BJ (cell line): Measurements from ENCODE around the gene LCNL1. TPM values are rescaled to one million over a fixed set of nuclear protein-coding genes. Genes with fewer than 3 reads are reported as not detected.

ENCODE experiments used
- CTCF ChIA-PET: fragments of 350-600 bp; formaldehyde crosslinking; extraction: SDS; loops from one replicate; lab custom pipeline; 2021; ENCODE audit warnings: antibody characterized with exemption, inconsistent platforms; lab: Yijun Ruan, JAX
- POLR2A ChIA-PET: fragments of 300-600 bp; sonication (Branson Sonifier 250); formaldehyde crosslinking; extraction: SDS; loops from one replicate; lab custom pipeline; 2021; ENCODE audit warnings: antibody characterized with exemption; lab: Charles Lee
- DNase-seq: peaks from one replicate; pipeline ENCODE4 v3.0.0-alpha.2; 2011; ENCODE audit warnings: low read depth
- H3K27me3 ChIP-seq: 2 replicates; pipeline ENCODE4 v1.6.0; 2011; ENCODE audit warnings: low read length; ENCODE audit not compliant: control insufficient read depth, insufficient read depth
- H3K36me3 ChIP-seq: 2 replicates; pipeline ENCODE4 v1.5.1; 2011; ENCODE audit warnings: low read length; ENCODE audit not compliant: control insufficient read depth, insufficient read depth
- H3K4me3 ChIP-seq: 2 replicates; pipeline ENCODE4 v1.5.1; 2011; ENCODE audit warnings: low read depth, mild to moderate bottlenecking, control low read depth, low read length
- polyA plus RNA-seq: library from polyadenylated mRNA; depleted of rRNA; stranded (reverse); fragments of >200 nt; gene quantifications from 2 replicates; pipeline ENCODE4 v1.2.3, GENCODE V29; 2011
- TF ChIP-seq, protein P1 (sequence below): IDR thresholded peaks from 2 replicates; pipeline ENCODE4 v1.5.1; 2011; ENCODE audit warnings: low read depth, mild to moderate bottlenecking, control low read depth, inconsistent platforms, low read length, moderate library complexity; ENCODE audit not compliant: insufficient read depth

LCNL1 gene
- polyA plus RNA-seq, 1 experiment = 0.01 TPM

DNA sequence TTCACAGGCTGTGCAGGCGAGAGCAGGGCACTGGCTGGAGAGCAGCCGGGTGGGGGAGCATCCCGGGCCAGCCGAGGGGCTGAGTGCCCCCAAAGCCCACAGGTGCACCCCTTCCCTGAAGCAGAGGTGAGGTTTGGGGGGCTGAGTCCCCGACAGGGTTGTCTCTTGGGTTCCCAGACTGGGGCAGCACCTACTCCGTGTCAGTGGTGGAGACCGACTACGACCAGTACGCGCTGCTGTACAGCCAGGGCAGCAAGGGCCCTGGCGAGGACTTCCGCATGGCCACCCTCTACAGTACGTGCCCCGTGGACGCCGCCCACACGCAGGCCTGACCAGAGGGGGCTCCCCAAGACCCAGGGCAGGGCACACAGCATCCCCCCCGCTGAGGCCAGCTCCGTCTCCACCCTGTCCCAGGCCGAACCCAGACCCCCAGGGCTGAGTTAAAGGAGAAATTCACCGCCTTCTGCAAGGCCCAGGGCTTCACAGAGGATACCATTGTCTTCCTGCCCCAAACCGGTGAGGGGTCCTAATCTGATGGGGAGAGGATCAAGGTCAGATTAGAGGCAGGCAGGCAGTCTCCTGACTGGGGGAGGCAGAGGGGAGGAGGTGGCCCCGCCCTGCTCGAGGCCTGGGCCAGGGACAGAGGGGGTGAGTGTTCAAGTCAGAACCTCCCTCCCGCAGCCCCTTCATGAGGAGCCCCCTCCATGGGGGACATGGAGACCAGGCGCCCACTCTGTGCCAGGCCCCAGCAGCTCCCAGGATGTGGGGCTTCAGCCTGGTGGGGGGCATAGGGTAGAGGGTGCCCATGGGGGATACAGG is 2.8 kb upstream of the LCNL1 start:
- POLR2A ChIA-PET = no interaction called here
- CTCF ChIA-PET = interaction anchor here (1.2 kb wide), 1 partner anchor 49 kb away, joined by 3 read pairs; no protein-coding TSS in a partner anchor
- TF ChIP-seq, protein P1, sequence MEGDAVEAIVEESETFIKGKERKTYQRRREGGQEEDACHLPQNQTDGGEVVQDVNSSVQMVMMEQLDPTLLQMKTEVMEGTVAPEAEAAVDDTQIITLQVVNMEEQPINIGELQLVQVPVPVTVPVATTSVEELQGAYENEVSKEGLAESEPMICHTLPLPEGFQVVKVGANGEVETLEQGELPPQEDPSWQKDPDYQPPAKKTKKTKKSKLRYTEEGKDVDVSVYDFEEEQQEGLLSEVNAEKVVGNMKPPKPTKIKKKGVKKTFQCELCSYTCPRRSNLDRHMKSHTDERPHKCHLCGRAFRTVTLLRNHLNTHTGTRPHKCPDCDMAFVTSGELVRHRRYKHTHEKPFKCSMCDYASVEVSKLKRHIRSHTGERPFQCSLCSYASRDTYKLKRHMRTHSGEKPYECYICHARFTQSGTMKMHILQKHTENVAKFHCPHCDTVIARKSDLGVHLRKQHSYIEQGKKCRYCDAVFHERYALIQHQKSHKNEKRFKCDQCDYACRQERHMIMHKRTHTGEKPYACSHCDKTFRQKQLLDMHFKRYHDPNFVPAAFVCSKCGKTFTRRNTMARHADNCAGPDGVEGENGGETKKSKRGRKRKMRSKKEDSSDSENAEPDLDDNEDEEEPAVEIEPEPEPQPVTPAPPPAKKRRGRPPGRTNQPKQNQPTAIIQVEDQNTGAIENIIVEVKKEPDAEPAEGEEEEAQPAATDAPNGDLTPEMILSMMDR = no peak
- no peak for DNase-seq
- Histone ChIP-seq H3K4me3 (no peak overlapping the region), H3K27me3 (peaks cover 1% of the 10 kb centered on the region; the same call in 1 of the 2 replicates), H3K36me3 (no peaks in the 10 kb centered on the region)

DNA sequence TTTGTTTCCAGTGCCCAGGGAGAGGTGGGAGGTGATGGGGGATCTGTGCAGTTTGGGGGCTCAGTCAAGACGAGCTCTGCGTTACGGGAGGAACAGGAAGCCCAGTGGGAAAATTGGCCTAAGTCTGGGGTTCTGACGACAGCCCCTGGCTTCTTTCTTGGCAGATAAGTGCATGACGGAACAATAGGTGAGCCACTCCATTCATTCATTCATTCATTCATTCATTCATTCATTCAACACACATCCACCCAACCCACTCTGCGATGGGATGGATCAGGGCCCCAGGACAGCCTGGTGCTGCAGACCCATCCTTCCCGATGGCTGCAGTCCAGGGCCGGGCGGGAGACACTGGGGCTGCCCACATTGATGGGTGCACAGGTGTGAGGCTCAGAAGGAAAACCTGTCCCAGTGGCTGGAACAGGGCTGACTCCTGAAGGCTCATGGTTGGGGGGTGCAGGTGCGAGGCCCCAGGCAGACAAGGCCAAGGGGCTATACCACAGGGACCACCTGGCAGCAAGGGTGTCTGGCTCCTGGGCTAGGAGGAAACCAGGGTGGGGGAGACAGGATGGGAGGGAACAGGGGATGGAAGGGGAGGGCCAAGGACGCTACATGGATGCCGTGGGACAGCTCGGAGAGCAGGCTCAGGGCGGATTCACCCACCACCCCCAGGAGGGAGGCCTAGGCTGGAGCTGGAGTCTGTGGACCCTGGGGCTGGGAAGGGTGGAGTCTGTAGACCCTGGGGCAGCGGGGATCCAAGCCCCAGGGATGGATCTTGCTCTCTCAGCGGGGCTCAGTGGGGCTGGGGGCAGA is 1.9 kb upstream of the LCNL1 start:
- TF ChIP-seq, protein P1 = no peak
- POLR2A ChIA-PET = no interaction called here
- CTCF ChIA-PET = interaction anchor here (1.1 to 1.2 kb wide), 2 partner anchors 12 to 48 kb away, joined by 3 read pairs; no protein-coding TSS in a partner anchor
- Histone ChIP-seq H3K27me3 (peaks cover 1% of the 10 kb centered on the region; the same call in 1 of the 2 replicates), H3K4me3 (no peak overlapping the region), H3K36me3 (no peaks in the 10 kb centered on the region)
- DNase-seq = no peak

DNA sequence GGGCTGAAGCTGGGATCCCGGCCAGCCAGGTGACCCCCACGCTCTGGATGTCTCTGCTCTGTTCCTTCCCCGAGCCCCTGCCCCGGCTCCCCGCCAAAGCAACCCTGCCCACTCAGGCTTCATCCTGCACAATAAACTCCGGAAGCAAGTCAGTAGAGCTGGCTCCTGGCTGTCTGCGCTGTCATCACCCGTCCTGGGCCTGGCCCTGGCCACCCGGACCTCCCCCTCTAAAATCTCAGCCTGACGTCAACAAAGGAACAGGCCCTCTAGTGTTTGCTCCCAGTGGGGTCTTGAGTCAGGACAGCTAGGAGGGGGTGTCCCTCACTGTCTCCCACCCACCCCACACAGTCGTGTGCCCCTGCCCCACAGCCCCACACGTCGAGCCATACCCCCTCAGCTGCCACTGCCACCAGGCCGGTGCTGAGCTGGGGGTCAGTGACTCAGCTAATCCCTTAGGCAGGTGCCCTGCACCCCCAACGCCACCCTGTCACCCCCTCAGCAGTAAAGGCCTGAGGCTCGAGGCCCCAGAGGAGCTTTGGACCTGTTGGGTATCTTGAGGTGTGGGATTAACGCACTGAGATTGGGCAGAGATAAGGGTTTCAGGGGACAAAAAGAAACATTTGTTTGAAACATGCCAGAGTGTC is 1.1 kb upstream of the LCNL1 start:
- POLR2A ChIA-PET = no interaction called here
- Histone ChIP-seq H3K27me3 (peaks cover 1% of the 10 kb centered on the region; the same call in 1 of the 2 replicates), H3K4me3 (no peak overlapping the region), H3K36me3 (no peaks in the 10 kb centered on the region)
- no peak for DNase-seq
- CTCF ChIA-PET = interaction anchor here (0.8 to 1.4 kb wide), 4 partner anchors 11 to 53 kb away, joined by 3 to 5 read pairs (median 3); no protein-coding TSS in a partner anchor
- TF ChIP-seq, protein P1 = no peak

DNA sequence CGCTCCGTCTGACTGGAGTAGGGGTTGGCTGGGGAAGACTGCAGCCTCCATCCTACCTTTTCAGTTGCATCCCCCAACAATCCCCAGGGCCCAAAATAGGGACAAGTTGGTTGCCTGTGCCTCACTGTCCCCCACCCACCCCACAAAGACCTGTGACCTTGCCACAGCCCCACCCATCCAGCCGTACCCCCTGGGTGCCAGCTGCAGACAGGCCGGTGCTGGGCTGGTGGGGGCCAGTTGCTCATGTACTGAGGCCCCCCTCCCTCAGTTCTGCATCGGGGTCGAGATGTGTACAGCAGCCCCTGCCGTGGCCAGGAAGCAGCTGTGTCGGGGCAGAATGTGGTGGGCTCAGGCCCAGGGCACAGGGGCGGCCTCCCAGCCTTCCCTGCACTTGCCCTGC is 374 bp downstream of the LCNL1 start:
- ChIA-PET POLR2A (no interaction called here), CTCF (no interaction called here)
- Histone ChIP-seq H3K4me3 (no peak overlapping the region), H3K27me3 (peaks cover 1% of the 10 kb centered on the region), H3K36me3 (no peaks in the 10 kb centered on the region)
- DNase-seq = no peak
- TF ChIP-seq, protein P1 = no peak
